ENCODE data around the gene NIPSNAP2. TPM values are rescaled to one million over a fixed set of nuclear protein-coding genes. Genes with fewer than 3 reads are reported as not detected.

NIPSNAP2 gene
- total RNA-seq, 2 donors from 2014 or later: 46.0 to 47.1 TPM

- no peaks in the 10 kb centered on the region for H3K27me3 ChIP-seq (replicated peaks; ENCODE audit: insufficient read depth)
- DNase-seq (ENCODE audit: low spot score): no peak
- peaks cover 4 to 7% of the 10 kb centered on the region in 2 donors for H3K4me1 ChIP-seq (ENCODE audit: control insufficient read depth in 1 of 2, low read depth in 2 of 2)
- no peak overlapping the region for H3K27ac ChIP-seq
- H3K9me3 ChIP-seq: no peaks in the 10 kb centered on the region
- ATAC-seq (ENCODE audit: insufficient number of reproducible peaks, low FRiP score, low read depth): no peak
- TF ChIP-seq, protein P1, sequence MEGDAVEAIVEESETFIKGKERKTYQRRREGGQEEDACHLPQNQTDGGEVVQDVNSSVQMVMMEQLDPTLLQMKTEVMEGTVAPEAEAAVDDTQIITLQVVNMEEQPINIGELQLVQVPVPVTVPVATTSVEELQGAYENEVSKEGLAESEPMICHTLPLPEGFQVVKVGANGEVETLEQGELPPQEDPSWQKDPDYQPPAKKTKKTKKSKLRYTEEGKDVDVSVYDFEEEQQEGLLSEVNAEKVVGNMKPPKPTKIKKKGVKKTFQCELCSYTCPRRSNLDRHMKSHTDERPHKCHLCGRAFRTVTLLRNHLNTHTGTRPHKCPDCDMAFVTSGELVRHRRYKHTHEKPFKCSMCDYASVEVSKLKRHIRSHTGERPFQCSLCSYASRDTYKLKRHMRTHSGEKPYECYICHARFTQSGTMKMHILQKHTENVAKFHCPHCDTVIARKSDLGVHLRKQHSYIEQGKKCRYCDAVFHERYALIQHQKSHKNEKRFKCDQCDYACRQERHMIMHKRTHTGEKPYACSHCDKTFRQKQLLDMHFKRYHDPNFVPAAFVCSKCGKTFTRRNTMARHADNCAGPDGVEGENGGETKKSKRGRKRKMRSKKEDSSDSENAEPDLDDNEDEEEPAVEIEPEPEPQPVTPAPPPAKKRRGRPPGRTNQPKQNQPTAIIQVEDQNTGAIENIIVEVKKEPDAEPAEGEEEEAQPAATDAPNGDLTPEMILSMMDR (IDR thresholded peaks at IDR 0.05): no peak
- H3K4me3 ChIP-seq: no peak overlapping the region
- H3K36me3 ChIP-seq: peaks cover 25% of the 10 kb centered on the region
Observed at GRCh38 chr7:55975988-55976633, 11.7 kb downstream of the NIPSNAP2 start.

- Histone ChIP-seq H3K36me3 (peaks cover 33% of the 10 kb centered on the region), H3K4me1 (ENCODE audit: control insufficient read depth in 1 of 2, low read depth in 2 of 2) (peaks cover 4 to 7% of the 10 kb centered on the region in 2 donors), H3K27me3 (replicated peaks; ENCODE audit: insufficient read depth) (no peaks in the 10 kb centered on the region), H3K27ac (no peak overlapping the region), H3K9me3 (no peaks in the 10 kb centered on the region), H3K4me3 (no peak overlapping the region)
- DNase-seq (ENCODE audit: low spot score) (no peak), ATAC-seq (ENCODE audit: insufficient number of reproducible peaks, low FRiP score, low read depth) (no peak)
- TF ChIP-seq, protein P1 (IDR thresholded peaks at IDR 0.05): no peak
Observed at GRCh38 chr7:55977831-55978230, 13.4 kb downstream of the NIPSNAP2 start.

DNA sequence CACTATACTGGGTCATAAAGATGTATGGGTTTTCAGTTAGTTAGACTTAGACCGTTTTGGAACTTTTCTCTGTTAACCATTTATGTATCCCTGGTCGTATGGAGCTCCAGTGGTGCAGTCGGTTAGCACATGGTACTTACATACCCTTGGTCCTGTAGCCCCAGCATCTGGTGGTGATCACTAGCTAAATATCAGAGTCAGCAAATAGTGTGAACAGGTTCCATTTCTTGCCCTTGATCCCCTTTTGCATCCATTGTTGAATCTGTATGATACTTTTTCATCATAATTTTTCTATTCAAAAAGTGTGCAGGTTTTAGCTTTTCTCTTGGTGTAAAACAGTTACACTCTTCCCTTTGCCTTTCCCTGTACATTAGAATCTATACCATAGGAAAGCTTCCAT is 15.9 kb downstream of the NIPSNAP2 start:
- Histone ChIP-seq H3K36me3 (peaks cover 42% of the 10 kb centered on the region), H3K4me3 (no peak overlapping the region), H3K27ac (no peak overlapping the region), H3K4me1 (ENCODE audit: control insufficient read depth in 1 of 2, low read depth in 2 of 2) (peaks cover 4 to 7% of the 10 kb centered on the region in 2 donors), H3K9me3 (no peaks in the 10 kb centered on the region), H3K27me3 (replicated peaks; ENCODE audit: insufficient read depth) (no peaks in the 10 kb centered on the region)
- TF ChIP-seq, protein P1 (IDR thresholded peaks at IDR 0.05): no peak
- no peak for ATAC-seq (ENCODE audit: insufficient number of reproducible peaks, low FRiP score, low read depth)
- no peak for DNase-seq (ENCODE audit: low spot score)

DNA sequence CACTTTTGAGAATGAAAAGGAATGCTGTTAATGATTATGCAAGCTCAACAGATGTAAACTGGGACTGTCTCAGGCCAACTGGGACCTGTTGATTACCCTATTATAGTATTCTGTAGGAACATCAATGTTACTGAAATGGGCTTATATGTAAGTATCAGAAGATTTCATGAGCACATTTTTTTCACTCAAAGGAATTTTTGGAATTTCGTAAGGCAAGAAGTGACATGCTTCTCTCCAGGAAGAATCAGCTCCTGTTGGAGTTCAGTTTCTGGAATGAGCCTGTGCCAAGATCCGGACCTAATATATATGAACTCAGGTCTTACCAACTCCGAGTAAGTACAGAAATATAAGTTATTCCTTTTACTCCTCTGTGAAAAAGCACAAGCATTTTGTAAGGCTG is 19.2 kb downstream of the NIPSNAP2 start:
- H3K4me1 ChIP-seq (ENCODE audit: control insufficient read depth in 1 of 2, low read depth in 2 of 2): no peaks in the 10 kb centered on the region
- peaks cover 47% of the 10 kb centered on the region for H3K36me3 ChIP-seq
- DNase-seq (ENCODE audit: low spot score): no peak
- TF ChIP-seq, protein P1 (IDR thresholded peaks at IDR 0.05): no peak
- H3K4me3 ChIP-seq: no peak overlapping the region
- H3K9me3 ChIP-seq: no peaks in the 10 kb centered on the region
- H3K27me3 ChIP-seq (replicated peaks; ENCODE audit: insufficient read depth): no peaks in the 10 kb centered on the region
- no peak overlapping the region for H3K27ac ChIP-seq
- no peak for ATAC-seq (ENCODE audit: insufficient number of reproducible peaks, low FRiP score, low read depth)

- DNase-seq (ENCODE audit: low spot score): no peak
- TF ChIP-seq, protein P1 (IDR thresholded peaks at IDR 0.05): no peak
- Histone ChIP-seq H3K27ac (no peak overlapping the region), H3K4me3 (no peak overlapping the region), H3K9me3 (no peaks in the 10 kb centered on the region), H3K27me3 (replicated peaks; ENCODE audit: insufficient read depth) (no peaks in the 10 kb centered on the region), H3K4me1 (ENCODE audit: control insufficient read depth in 1 of 2, low read depth in 2 of 2) (no peaks in the 10 kb centered on the region), H3K36me3 (peaks cover 33% of the 10 kb centered on the region)
- ATAC-seq (ENCODE audit: insufficient number of reproducible peaks, low FRiP score, low read depth): no peak
Observed at GRCh38 chr7:55992346-55992745, 28.0 kb downstream of the NIPSNAP2 start.
